Colonic mucosa (tissue), 4 donors: ENCODE data around the gene PLB1. TPM values are rescaled to one million over a fixed set of nuclear protein-coding genes. Genes with fewer than 3 reads are reported as not detected.

ENCODE experiments used
- DNase-seq: peaks from one replicate; pipeline ENCODE4 v3.0.0-alpha.2; 2020
- H3K27ac ChIP-seq: fragments of 200-600 bp; one replicate; pipeline ENCODE4 v1.8.0; 2021
- H3K27me3 ChIP-seq: fragments of 200-600 bp; one replicate; pipeline ENCODE4 v1.8.0; 2021
- H3K36me3 ChIP-seq: fragments of 200-600 bp; one replicate; pipeline ENCODE4 v1.8.0; 2021
- H3K4me1 ChIP-seq: fragments of 200-600 bp; one replicate; pipeline ENCODE4 v1.8.0; 2021; ENCODE audit warnings: mild to moderate bottlenecking
- H3K4me3 ChIP-seq: fragments of 200-600 bp; one replicate; pipeline ENCODE4 v1.8.0; 2021
- H3K9ac ChIP-seq, 2 donors: one replicate each; pipeline ENCODE4 v1.7.0; 2013; ENCODE audit warnings: control low read depth in 2 of 2, low read depth in 2 of 2, low read length in 2 of 2
- H3K9me3 ChIP-seq: fragments of 200-600 bp; one replicate; pipeline ENCODE4 v1.8.0; 2021
- intact Hi-C: fragments of 100-400 bp; cut with DNase I; formaldehyde crosslinking; loops from one replicate; pipeline ENCODE4 v1.14.1; 2022
- total RNA-seq, 2 donors: library from RNA; stranded (reverse); fragmentation: NEBNext Ultra II Directional in 1 of 2; extraction: Animal tissue kit (Norgen Biotek cat#: 25700) in 1 of 2; gene quantifications; one replicate each; pipeline ENCODE4 v1.2.1, GENCODE V29; 2021
- TF ChIP-seq, protein P1 (sequence below): fragments of 200-600 bp; IDR thresholded peaks from one replicate; pipeline ENCODE4 v1.8.0; 2022; ENCODE audit warnings: antibody characterized with exemption, mild to moderate bottlenecking
- donor health status: healthy.
- donor health status: DM: no; HTN: no; CAD: no.
- donor health status: DM: no; HTN: no; CAD: no.

PLB1 gene
- total RNA-seq, 2 donors from 2014 or later = 1.3 to 3.0 TPM

DNA sequence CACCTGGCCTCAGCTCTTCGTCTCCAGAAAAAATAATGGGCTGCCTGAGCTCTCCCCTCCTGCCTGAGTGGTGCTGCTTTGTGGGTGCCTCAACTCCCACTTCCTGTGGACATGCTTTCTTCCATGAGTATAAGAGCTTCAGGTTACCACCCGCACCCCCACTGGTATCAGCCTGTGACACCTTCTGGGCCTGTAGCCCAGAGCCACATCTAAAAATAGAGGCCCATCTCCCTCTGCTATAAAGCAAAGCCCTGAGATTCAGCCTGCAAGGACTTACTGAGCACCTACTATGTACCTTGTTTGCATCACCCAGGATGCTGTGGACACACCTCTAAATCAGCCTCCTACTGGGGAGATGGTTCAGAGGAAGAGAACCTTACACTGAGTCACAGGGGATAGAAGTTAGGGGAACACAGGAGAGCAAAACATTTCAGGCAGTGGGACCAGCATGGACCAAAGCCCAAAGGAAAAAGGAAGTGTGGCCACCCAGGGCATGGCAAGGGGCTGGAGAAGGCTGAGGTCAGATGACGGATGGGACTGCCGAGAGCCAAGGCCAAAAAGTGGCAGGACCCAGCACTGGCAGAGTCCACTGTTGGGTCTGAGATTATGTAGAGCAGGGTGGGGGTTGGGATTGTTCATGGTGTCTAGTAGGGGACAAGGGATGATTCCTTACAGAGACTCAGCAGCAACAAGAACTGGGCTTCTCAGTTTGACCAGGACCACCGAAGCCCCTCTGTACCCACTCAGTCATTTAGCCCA is 132.0 kb downstream of the PLB1 start:
- Histone ChIP-seq H3K27me3 (no peaks in the 10 kb centered on the region), H3K9me3 (no peaks in the 10 kb centered on the region), H3K4me3 (no peak overlapping the region), H3K36me3 (no peaks in the 10 kb centered on the region), H3K4me1 (peaks cover 12% of the 10 kb centered on the region), H3K27ac (no peak overlapping the region), H3K9ac (no peak overlapping the region)
- intact Hi-C loops = loop anchor here (5.0 kb wide), 1 partner anchor 34 kb away; no protein-coding TSS in a partner anchor
- no peak for DNase-seq
- TF ChIP-seq, protein P1, sequence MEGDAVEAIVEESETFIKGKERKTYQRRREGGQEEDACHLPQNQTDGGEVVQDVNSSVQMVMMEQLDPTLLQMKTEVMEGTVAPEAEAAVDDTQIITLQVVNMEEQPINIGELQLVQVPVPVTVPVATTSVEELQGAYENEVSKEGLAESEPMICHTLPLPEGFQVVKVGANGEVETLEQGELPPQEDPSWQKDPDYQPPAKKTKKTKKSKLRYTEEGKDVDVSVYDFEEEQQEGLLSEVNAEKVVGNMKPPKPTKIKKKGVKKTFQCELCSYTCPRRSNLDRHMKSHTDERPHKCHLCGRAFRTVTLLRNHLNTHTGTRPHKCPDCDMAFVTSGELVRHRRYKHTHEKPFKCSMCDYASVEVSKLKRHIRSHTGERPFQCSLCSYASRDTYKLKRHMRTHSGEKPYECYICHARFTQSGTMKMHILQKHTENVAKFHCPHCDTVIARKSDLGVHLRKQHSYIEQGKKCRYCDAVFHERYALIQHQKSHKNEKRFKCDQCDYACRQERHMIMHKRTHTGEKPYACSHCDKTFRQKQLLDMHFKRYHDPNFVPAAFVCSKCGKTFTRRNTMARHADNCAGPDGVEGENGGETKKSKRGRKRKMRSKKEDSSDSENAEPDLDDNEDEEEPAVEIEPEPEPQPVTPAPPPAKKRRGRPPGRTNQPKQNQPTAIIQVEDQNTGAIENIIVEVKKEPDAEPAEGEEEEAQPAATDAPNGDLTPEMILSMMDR = no peak

DNA sequence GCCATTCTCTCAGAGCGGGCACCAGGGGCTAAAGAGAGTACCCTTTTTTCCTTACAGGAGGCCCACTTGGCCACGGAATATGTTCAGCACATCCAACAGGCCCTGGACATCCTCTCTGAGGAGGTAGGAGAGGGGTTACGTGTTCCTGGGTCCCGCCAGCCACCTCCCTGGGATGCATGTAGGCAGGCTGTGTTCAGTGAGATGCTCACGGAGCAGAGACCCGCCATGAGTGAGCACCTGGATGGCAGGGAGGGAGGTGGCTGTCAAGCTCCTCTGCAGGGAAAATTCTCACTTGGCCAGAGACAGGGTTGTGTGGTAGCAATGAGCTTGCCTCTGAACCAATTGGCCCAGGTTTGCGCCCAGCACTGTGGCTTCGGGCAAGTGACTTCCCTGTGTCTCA is 132.6 kb downstream of the PLB1 start:
- TF ChIP-seq, protein P1 = no peak
- H3K9ac ChIP-seq = no peak overlapping the region
- intact Hi-C loops = loop anchor here (5.0 kb wide), 1 partner anchor 34 kb away; no protein-coding TSS in a partner anchor
- H3K36me3 ChIP-seq = no peaks in the 10 kb centered on the region
- H3K27ac ChIP-seq = no peak overlapping the region
- H3K9me3 ChIP-seq = no peaks in the 10 kb centered on the region
- H3K4me1 ChIP-seq = peaks cover 9% of the 10 kb centered on the region
- H3K4me3 ChIP-seq = no peak overlapping the region
- DNase-seq = no peak
- H3K27me3 ChIP-seq = no peaks in the 10 kb centered on the region

DNA sequence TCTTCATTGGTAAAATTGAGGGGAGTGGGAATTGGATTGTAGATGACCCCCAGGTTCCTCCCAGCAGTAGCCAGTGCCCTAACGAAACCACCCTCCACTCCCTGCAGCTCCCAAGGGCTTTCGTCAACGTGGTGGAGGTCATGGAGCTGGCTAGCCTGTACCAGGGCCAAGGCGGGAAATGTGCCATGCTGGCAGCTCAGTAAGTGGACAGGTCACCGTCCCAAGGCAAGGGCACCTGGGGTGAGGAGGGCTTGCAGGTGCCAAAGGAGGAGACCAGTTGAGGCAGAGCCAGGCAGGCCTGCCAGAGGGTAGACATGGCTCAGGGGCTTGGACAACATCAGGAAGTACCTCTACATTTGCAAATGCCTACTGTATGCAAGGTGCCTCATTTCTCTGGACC is 133.1 kb downstream of the PLB1 start:
- no peak overlapping the region for H3K27ac ChIP-seq
- H3K27me3 ChIP-seq = no peaks in the 10 kb centered on the region
- no peak for DNase-seq
- H3K4me3 ChIP-seq = no peak overlapping the region
- H3K9ac ChIP-seq = no peak overlapping the region
- H3K36me3 ChIP-seq = no peaks in the 10 kb centered on the region
- H3K9me3 ChIP-seq = no peaks in the 10 kb centered on the region
- intact Hi-C loops = loop anchor here (5.0 kb wide), 1 partner anchor 33 kb away; no protein-coding TSS in a partner anchor
- TF ChIP-seq, protein P1 = no peak
- H3K4me1 ChIP-seq = peaks cover 9% of the 10 kb centered on the region

DNA sequence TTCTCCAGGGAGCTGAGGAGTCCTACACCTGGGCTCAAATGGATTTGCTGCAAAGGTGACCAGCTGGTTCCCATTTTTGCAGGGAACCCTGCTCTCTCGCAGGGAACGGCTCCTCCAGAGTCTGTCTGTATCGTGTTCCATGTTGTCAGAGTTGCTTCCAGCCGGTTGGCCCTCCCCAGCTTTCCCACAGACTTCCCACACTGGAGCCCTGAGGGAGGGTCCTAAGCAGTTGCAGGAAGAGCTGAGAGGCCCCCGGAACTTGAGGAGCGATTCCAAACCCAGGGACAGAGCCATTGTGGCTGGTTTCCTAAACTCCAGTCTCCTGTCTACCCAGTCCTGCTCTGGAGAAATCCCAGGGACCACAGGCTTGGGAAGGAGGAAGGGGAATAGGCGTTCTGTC is 134.1 kb downstream of the PLB1 start:
- intact Hi-C loops = loop anchor here (5.0 kb wide), 1 partner anchor 32 kb away; no protein-coding TSS in a partner anchor
- Histone ChIP-seq H3K36me3 (no peaks in the 10 kb centered on the region), H3K9ac (no peak overlapping the region), H3K27ac (no peak overlapping the region), H3K27me3 (no peaks in the 10 kb centered on the region), H3K9me3 (no peaks in the 10 kb centered on the region), H3K4me1 (peaks cover 8% of the 10 kb centered on the region), H3K4me3 (no peak overlapping the region)
- DNase-seq = no peak
- TF ChIP-seq, protein P1 = no peak

DNA sequence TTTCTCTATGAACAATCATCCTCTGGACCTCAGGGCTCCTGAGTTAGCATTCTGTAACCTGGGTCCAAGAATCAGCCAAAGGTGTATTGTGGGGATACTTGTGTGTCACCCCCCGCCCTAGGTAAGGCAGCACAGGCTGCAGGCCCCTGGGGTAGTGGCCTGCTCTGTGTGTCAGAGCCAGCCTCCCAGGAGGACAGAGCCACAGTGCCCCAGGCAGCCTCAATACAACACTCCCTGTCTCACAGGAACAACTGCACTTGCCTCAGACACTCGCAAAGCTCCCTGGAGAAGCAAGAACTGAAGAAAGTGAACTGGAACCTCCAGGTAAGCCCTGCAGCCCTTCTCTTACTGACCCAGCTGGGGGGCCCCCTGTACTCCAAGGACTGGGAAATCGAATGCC is 134.5 kb downstream of the PLB1 start:
- no peak for DNase-seq
- Histone ChIP-seq H3K9me3 (no peaks in the 10 kb centered on the region), H3K27me3 (no peaks in the 10 kb centered on the region), H3K4me1 (peaks cover 4% of the 10 kb centered on the region), H3K36me3 (no peaks in the 10 kb centered on the region), H3K4me3 (no peak overlapping the region), H3K9ac (no peak overlapping the region), H3K27ac (no peak overlapping the region)
- TF ChIP-seq, protein P1 = no peak
- intact Hi-C loops = no loop called here
